Effector memory CD8-positive, alpha-beta T cell (primary cell): Measurements from ENCODE around the gene BICC1.

ENCODE experiments used
- ATAC-seq: fragments of 150-1000 bp; cut with Tn5 transposase; replicated peaks from 2 replicates; pipeline ENCODE4 v1.10.0; 2021; ENCODE audit warnings: mild to moderate bottlenecking, moderate library complexity
- DNase-seq, 3 experiments: peaks; one replicate each; pipeline ENCODE4 v3.0.0; 2021
- H3K27ac Mint-ChIP-seq, 2 donors: one replicate each; pipeline ENCODE4 v1.8.0; 2022; ENCODE audit warnings: mild to moderate bottlenecking in 2 of 2, mixed read lengths in 2 of 2, moderate library complexity in 2 of 2
- H3K27me3 Mint-ChIP-seq, 2 donors: one replicate each; pipeline ENCODE4 v1.8.0; 2022; ENCODE audit warnings: mixed read lengths in 2 of 2
- H3K36me3 Mint-ChIP-seq: one replicate; pipeline ENCODE4 v1.8.0; 2022; ENCODE audit warnings: mild to moderate bottlenecking, moderate library complexity, mixed read lengths; ENCODE audit not compliant: insufficient read depth
- H3K4me1 Mint-ChIP-seq, 2 donors: one replicate each; pipeline ENCODE4 v1.8.0; 2022; ENCODE audit warnings: low read depth in 2 of 2, mixed read lengths in 2 of 2
- H3K4me3 Mint-ChIP-seq, 2 donors: one replicate each; pipeline ENCODE4 v1.8.0; 2022; ENCODE audit warnings: mild to moderate bottlenecking in 2 of 2, mixed read lengths in 2 of 2, moderate library complexity in 2 of 2
- H3K9me3 Mint-ChIP-seq, 2 donors: one replicate each; pipeline ENCODE4 v1.8.0; 2022; ENCODE audit warnings: mixed read lengths in 2 of 2

Gene BICC1

GRCh38 chr10:58776568-58777318, 264.1 kb downstream of the BICC1 start:
- no peak overlapping the region for H3K4me3 Mint-ChIP-seq
- no peak for DNase-seq
- H3K36me3 Mint-ChIP-seq = no peaks in the 10 kb centered on the region
- H3K27ac Mint-ChIP-seq = no peak overlapping the region
- H3K4me1 Mint-ChIP-seq = no peaks in the 10 kb centered on the region
- H3K9me3 Mint-ChIP-seq = peaks cover 0 to 1% of the 10 kb centered on the region in 2 donors
- H3K27me3 Mint-ChIP-seq = no peaks in the 10 kb centered on the region
- no peak for ATAC-seq

GRCh38 chr10:58778966-58779365, 266.3 kb downstream of the BICC1 start:
- Mint-ChIP-seq H3K36me3 (no peaks in the 10 kb centered on the region), H3K4me1 (no peaks in the 10 kb centered on the region), H3K9me3 (no peaks in the 10 kb centered on the region), H3K27ac (no peak overlapping the region), H3K4me3 (no peak overlapping the region), H3K27me3 (no peaks in the 10 kb centered on the region)
- ATAC-seq (no peak), DNase-seq (no peak)

GRCh38 chr10:58779594-58779993, 266.9 kb downstream of the BICC1 start:
- H3K4me3 Mint-ChIP-seq = no peak overlapping the region
- H3K27me3 Mint-ChIP-seq = no peaks in the 10 kb centered on the region
- no peaks in the 10 kb centered on the region for H3K9me3 Mint-ChIP-seq
- DNase-seq = no peak
- no peak overlapping the region for H3K27ac Mint-ChIP-seq
- H3K4me1 Mint-ChIP-seq = no peaks in the 10 kb centered on the region
- H3K36me3 Mint-ChIP-seq = no peaks in the 10 kb centered on the region
- no peak for ATAC-seq

GRCh38 chr10:58780476-58780875, 267.8 kb downstream of the BICC1 start:
- ATAC-seq (no peak), DNase-seq (no peak)
- H3K27ac Mint-ChIP-seq = no peak overlapping the region
- no peaks in the 10 kb centered on the region for H3K36me3 Mint-ChIP-seq
- no peaks in the 10 kb centered on the region for H3K9me3 Mint-ChIP-seq
- no peaks in the 10 kb centered on the region for H3K4me1 Mint-ChIP-seq
- H3K4me3 Mint-ChIP-seq = no peak overlapping the region
- H3K27me3 Mint-ChIP-seq = no peaks in the 10 kb centered on the region

- Mint-ChIP-seq H3K27me3 (no peaks in the 10 kb centered on the region), H3K9me3 (no peaks in the 10 kb centered on the region), H3K36me3 (no peaks in the 10 kb centered on the region), H3K4me1 (no peaks in the 10 kb centered on the region), H3K4me3 (no peak overlapping the region), H3K27ac (no peak overlapping the region)
- DNase-seq (peak in 1 of 3 experiments; percentile 2), ATAC-seq (no peak)
Observed at GRCh38 chr10:58781873-58782488, 269.3 kb downstream of the BICC1 start.

- no peak for DNase-seq
- H3K27me3 Mint-ChIP-seq = no peaks in the 10 kb centered on the region
Observed at GRCh38 chr10:58782876-58783851, 270.5 kb downstream of the BICC1 start.

GRCh38 chr10:58784361-58784760, 271.7 kb downstream of the BICC1 start:
- no peaks in the 10 kb centered on the region for H3K9me3 Mint-ChIP-seq
- H3K4me1 Mint-ChIP-seq = no peaks in the 10 kb centered on the region
- no peak overlapping the region for H3K27ac Mint-ChIP-seq
- H3K27me3 Mint-ChIP-seq = no peaks in the 10 kb centered on the region
- no peak overlapping the region for H3K4me3 Mint-ChIP-seq
- ATAC-seq (no peak), DNase-seq (no peak)
- H3K36me3 Mint-ChIP-seq = no peaks in the 10 kb centered on the region

More at GRCh38 chr10:58782876-58783851, 270.5 kb downstream of the BICC1 start:
- Mint-ChIP-seq H3K4me1 (no peaks in the 10 kb centered on the region), H3K36me3 (no peaks in the 10 kb centered on the region), H3K27ac (no peak overlapping the region), H3K4me3 (no peak overlapping the region), H3K9me3 (no peaks in the 10 kb centered on the region)
- ATAC-seq = no peak

GRCh38 chr10:58785354-58785753, 272.7 kb downstream of the BICC1 start:
- ATAC-seq = no peak

GRCh38 chr10:58791137-58791536, 278.5 kb downstream of the BICC1 start:
- no peak for ATAC-seq

More at GRCh38 chr10:58785354-58785753, 272.7 kb downstream of the BICC1 start:
- Mint-ChIP-seq H3K36me3 (no peaks in the 10 kb centered on the region), H3K27me3 (no peaks in the 10 kb centered on the region), H3K4me1 (no peaks in the 10 kb centered on the region), H3K27ac (no peak overlapping the region), H3K9me3 (no peaks in the 10 kb centered on the region), H3K4me3 (no peak overlapping the region)
- DNase-seq = no peak

GRCh38 chr10:58795560-58795959, 282.9 kb downstream of the BICC1 start:
- H3K4me3 Mint-ChIP-seq = no peak overlapping the region
- H3K27ac Mint-ChIP-seq = no peak overlapping the region
- H3K4me1 Mint-ChIP-seq = no peaks in the 10 kb centered on the region
- no peaks in the 10 kb centered on the region for H3K27me3 Mint-ChIP-seq
- H3K36me3 Mint-ChIP-seq = no peaks in the 10 kb centered on the region
- H3K9me3 Mint-ChIP-seq = no peaks in the 10 kb centered on the region
- DNase-seq (no peak), ATAC-seq (no peak)

More at GRCh38 chr10:58791137-58791536, 278.5 kb downstream of the BICC1 start:
- DNase-seq = no peak
- H3K4me1 Mint-ChIP-seq = no peaks in the 10 kb centered on the region
- no peak overlapping the region for H3K4me3 Mint-ChIP-seq
- H3K36me3 Mint-ChIP-seq = no peaks in the 10 kb centered on the region
- H3K9me3 Mint-ChIP-seq = no peaks in the 10 kb centered on the region
- H3K27me3 Mint-ChIP-seq = no peaks in the 10 kb centered on the region
- no peak overlapping the region for H3K27ac Mint-ChIP-seq

- Mint-ChIP-seq H3K9me3 (no peaks in the 10 kb centered on the region), H3K36me3 (no peaks in the 10 kb centered on the region), H3K27ac (no peak overlapping the region), H3K4me1 (no peaks in the 10 kb centered on the region), H3K27me3 (no peaks in the 10 kb centered on the region), H3K4me3 (no peak overlapping the region)
- ATAC-seq (no peak), DNase-seq (no peak)
Observed at GRCh38 chr10:58796242-58796641, 283.6 kb downstream of the BICC1 start.

GRCh38 chr10:58796824-58797223, 284.2 kb downstream of the BICC1 start:
- DNase-seq = no peak

GRCh38 chr10:58797356-58797755, 284.7 kb downstream of the BICC1 start:
- Mint-ChIP-seq H3K27me3 (no peaks in the 10 kb centered on the region), H3K27ac (no peak overlapping the region), H3K9me3 (no peaks in the 10 kb centered on the region), H3K4me3 (no peak overlapping the region), H3K36me3 (no peaks in the 10 kb centered on the region), H3K4me1 (no peaks in the 10 kb centered on the region)
- DNase-seq = no peak
- ATAC-seq = no peak

More at GRCh38 chr10:58796824-58797223, 284.2 kb downstream of the BICC1 start:
- no peak overlapping the region for H3K4me3 Mint-ChIP-seq
- H3K27ac Mint-ChIP-seq = no peak overlapping the region
- H3K4me1 Mint-ChIP-seq = no peaks in the 10 kb centered on the region
- H3K36me3 Mint-ChIP-seq = no peaks in the 10 kb centered on the region
- H3K27me3 Mint-ChIP-seq = no peaks in the 10 kb centered on the region
- ATAC-seq = no peak
- H3K9me3 Mint-ChIP-seq = no peaks in the 10 kb centered on the region
